SJSA1 (cell line): ENCODE data around the gene ANKRD13A. TPM values are rescaled to one million over a fixed set of nuclear protein-coding genes. Genes with fewer than 3 reads are reported as not detected.
"Not testable (repeated sequence)": the region's sequence is repeated elsewhere in the genome, so short reads cannot be mapped to it uniquely, and the experiment has no call there.

Source experiments
- DNase-seq, 2 experiments: peaks; one replicate each; pipeline ENCODE4 v3.0.0-alpha.2; 2015 to 2020; ENCODE audit warnings: low spot score in 2 of 2, low read depth in 1 of 2
- H3K27ac ChIP-seq: fragments of 250-450 bp; sonication (Bioruptor Pico); 2 replicates; pipeline ENCODE4 v1.5.1; 2020; ENCODE audit warnings: mild to moderate bottlenecking, moderate library complexity
- H3K27me3 ChIP-seq: fragments of 250-450 bp; sonication (Bioruptor Pico); replicated peaks from 2 replicates; pipeline ENCODE4 v1.5.1; 2020; ENCODE audit warnings: mild to moderate bottlenecking, moderate library complexity
- H3K36me3 ChIP-seq: fragments of 250-450 bp; sonication (Bioruptor Pico); 2 replicates; pipeline ENCODE4 v1.5.1; 2020; ENCODE audit warnings: mild to moderate bottlenecking
- H3K4me1 ChIP-seq: fragments of 250-450 bp; sonication (Bioruptor Pico); replicated peaks from 2 replicates; pipeline ENCODE4 v1.6.1; 2021; ENCODE audit warnings: mild to moderate bottlenecking
- H3K4me3 ChIP-seq: fragments of 250-450 bp; sonication (Bioruptor Pico); 2 replicates; pipeline ENCODE4 v1.5.1; 2020; ENCODE audit warnings: mild to moderate bottlenecking
- H3K9me3 ChIP-seq: fragments of 250-450 bp; sonication (Bioruptor Pico); replicated peaks from 2 replicates; pipeline ENCODE4 v1.5.1; 2020; ENCODE audit warnings: mild to moderate bottlenecking
- total RNA-seq: library from RNA; depleted of rRNA; stranded (reverse); fragments of >200 nt; shearing (Covaris generic); gene quantifications from 2 replicates; pipeline ENCODE4 v1.2.3, GENCODE V29; 2014

Gene ANKRD13A
- total RNA-seq, 1 experiment from 2014 or later = 170 TPM

- H3K27me3 ChIP-seq, H3K9me3 ChIP-seq, H3K27ac ChIP-seq, H3K36me3 ChIP-seq, H3K4me3 ChIP-seq: not testable (repeated sequence)
- H3K4me1 ChIP-seq = peaks cover 23% of the 10 kb centered on the region
- DNase-seq = peak; percentile 54 to 57
Observed at GRCh38 chr12:110055375-110056352, 56.4 kb downstream of the ANKRD13A start.

GRCh38 chr12:110056643-110057042 is 57.4 kb downstream of the ANKRD13A start:
- H3K9me3 ChIP-seq, H3K36me3 ChIP-seq, H3K4me3 ChIP-seq, DNase-seq, H3K27me3 ChIP-seq, H3K27ac ChIP-seq: not testable (repeated sequence)
- peaks cover 23% of the 10 kb centered on the region for H3K4me1 ChIP-seq

GRCh38 chr12:110058875-110059615 is 59.8 kb downstream of the ANKRD13A start:
- Histone ChIP-seq H3K4me1 (peaks cover 23% of the 10 kb centered on the region), H3K9me3 (no peaks in the 10 kb centered on the region), H3K27me3 (no peaks in the 10 kb centered on the region), H3K36me3 (no peaks in the 10 kb centered on the region), H3K4me3 (no peak overlapping the region), H3K27ac (no peak overlapping the region)
- DNase-seq = no peak

DNA sequence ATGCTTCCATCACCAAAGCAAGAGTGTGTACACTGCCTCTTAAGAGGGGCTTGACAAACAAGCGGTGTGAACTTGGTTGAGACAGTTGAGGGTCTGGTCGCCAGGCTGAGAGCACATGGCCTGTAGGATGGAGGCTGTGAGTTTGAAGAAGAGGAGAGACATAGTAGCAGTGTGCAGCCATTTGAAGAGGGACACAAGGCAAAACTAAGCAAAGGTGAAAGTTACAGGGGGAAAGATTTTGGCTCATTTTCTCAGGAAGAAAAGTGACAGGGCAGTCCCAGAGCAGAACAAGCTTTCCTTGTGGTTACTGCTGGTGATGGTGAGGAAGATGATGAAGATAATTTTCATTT is 60.4 kb downstream of the ANKRD13A start:
- Histone ChIP-seq H3K4me3 (no peak overlapping the region), H3K27ac (no peak overlapping the region), H3K36me3 (no peaks in the 10 kb centered on the region), H3K9me3 (no peaks in the 10 kb centered on the region), H3K27me3 (no peaks in the 10 kb centered on the region), H3K4me1 (peaks cover 23% of the 10 kb centered on the region)
- DNase-seq = no peak

- Histone ChIP-seq H3K4me3 (no peak overlapping the region), H3K36me3 (no peaks in the 10 kb centered on the region), H3K4me1 (peaks cover 9% of the 10 kb centered on the region), H3K27me3 (no peaks in the 10 kb centered on the region), H3K9me3 (no peaks in the 10 kb centered on the region), H3K27ac (no peak overlapping the region)
- DNase-seq = no peak
Observed at GRCh38 chr12:110062241-110062640, 63.0 kb downstream of the ANKRD13A start.

DNA sequence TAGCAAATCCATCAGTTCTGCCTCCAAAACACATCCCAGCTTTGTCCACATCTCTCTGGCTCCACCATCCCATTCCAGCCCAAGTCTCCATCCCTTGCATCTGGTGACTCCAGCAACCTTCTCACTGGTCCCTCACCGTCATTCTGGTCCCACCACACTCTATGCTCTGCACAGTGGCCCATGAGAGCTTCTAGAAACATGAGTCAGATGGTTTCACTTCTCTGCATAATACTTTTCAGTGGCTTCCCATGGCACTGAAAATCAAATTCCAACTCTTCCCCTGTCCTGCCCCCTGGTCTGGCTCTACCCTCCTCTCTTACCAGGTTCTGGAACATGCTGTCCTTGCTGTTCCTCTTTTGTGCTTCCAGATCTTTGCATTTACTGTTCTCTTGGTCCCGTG is 66.3 kb downstream of the ANKRD13A start:
- no peaks in the 10 kb centered on the region for H3K36me3 ChIP-seq

GRCh38 chr12:110067531-110067930 is 68.3 kb downstream of the ANKRD13A start:
- DNase-seq = no peak
- no peaks in the 10 kb centered on the region for H3K9me3 ChIP-seq
- H3K27ac ChIP-seq = no peak overlapping the region
- no peaks in the 10 kb centered on the region for H3K36me3 ChIP-seq
- no peaks in the 10 kb centered on the region for H3K27me3 ChIP-seq
- no peak overlapping the region for H3K4me3 ChIP-seq
- H3K4me1 ChIP-seq = no peaks in the 10 kb centered on the region

More for the DNA sequence above, 66.3 kb downstream of the ANKRD13A start:
- DNase-seq = no peak
- peaks cover 1% of the 10 kb centered on the region for H3K4me1 ChIP-seq
- H3K27me3 ChIP-seq = no peaks in the 10 kb centered on the region
- no peak overlapping the region for H3K27ac ChIP-seq
- H3K4me3 ChIP-seq = no peak overlapping the region
- no peaks in the 10 kb centered on the region for H3K9me3 ChIP-seq

GRCh38 chr12:110068115-110068514 is 68.9 kb downstream of the ANKRD13A start:
- H3K4me3 ChIP-seq, H3K27me3 ChIP-seq, H3K4me1 ChIP-seq, H3K27ac ChIP-seq, H3K36me3 ChIP-seq, DNase-seq, H3K9me3 ChIP-seq: not testable (repeated sequence)

- Histone ChIP-seq H3K27ac (no peak overlapping the region), H3K27me3 (no peaks in the 10 kb centered on the region), H3K9me3 (no peaks in the 10 kb centered on the region), H3K4me3 (no peak overlapping the region), H3K4me1 (peaks cover 5% of the 10 kb centered on the region), H3K36me3 (no peaks in the 10 kb centered on the region)
- DNase-seq = no peak
Observed at GRCh38 chr12:110068654-110069053, 69.4 kb downstream of the ANKRD13A start.

DNA sequence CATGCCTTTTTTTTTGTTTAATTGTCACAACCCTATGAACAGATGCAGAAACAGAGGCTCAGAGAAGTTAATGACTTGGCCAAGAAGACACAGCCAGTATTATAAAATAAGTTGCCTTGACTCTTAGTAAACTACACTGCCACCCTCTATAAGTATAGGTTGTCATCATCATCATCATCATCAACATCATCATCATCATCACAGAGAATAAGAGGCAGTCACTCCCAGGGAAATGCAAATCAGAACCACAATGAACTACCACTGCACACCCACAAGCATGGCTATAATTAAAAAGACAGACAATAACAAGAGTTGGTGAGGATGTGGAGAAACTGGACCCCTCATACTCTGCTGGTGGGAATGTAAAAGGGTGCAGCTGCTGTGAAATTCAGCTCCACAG is 72.3 kb downstream of the ANKRD13A start:
- H3K4me1 ChIP-seq = peaks cover 5% of the 10 kb centered on the region
- no peak for DNase-seq
- H3K27ac ChIP-seq = no peak overlapping the region
- no peaks in the 10 kb centered on the region for H3K27me3 ChIP-seq
- no peaks in the 10 kb centered on the region for H3K36me3 ChIP-seq
- no peak overlapping the region for H3K4me3 ChIP-seq
- H3K9me3 ChIP-seq = no peaks in the 10 kb centered on the region

GRCh38 chr12:110071967-110072366 is 72.7 kb downstream of the ANKRD13A start:
- Histone ChIP-seq H3K27ac (no peak overlapping the region), H3K27me3 (no peaks in the 10 kb centered on the region), H3K36me3 (no peaks in the 10 kb centered on the region), H3K4me3 (no peak overlapping the region), H3K9me3 (no peaks in the 10 kb centered on the region), H3K4me1 (peaks cover 5% of the 10 kb centered on the region)
- DNase-seq = no peak

- not testable (repeated sequence) for H3K4me3 ChIP-seq, H3K27ac ChIP-seq, DNase-seq, H3K36me3 ChIP-seq, H3K9me3 ChIP-seq, H3K27me3 ChIP-seq, H3K4me1 ChIP-seq
Observed at GRCh38 chr12:110072636-110073035, 73.4 kb downstream of the ANKRD13A start.

- DNase-seq = no peak
- no peaks in the 10 kb centered on the region for H3K9me3 ChIP-seq
- H3K4me3 ChIP-seq = peak overlapping the region; percentile 16; the same call in 1 of the 2 replicates
- peaks cover 5% of the 10 kb centered on the region for H3K4me1 ChIP-seq
- H3K36me3 ChIP-seq = no peaks in the 10 kb centered on the region
- no peaks in the 10 kb centered on the region for H3K27me3 ChIP-seq
- no peak overlapping the region for H3K27ac ChIP-seq
Observed at GRCh38 chr12:110073049-110073831, 74.0 kb downstream of the ANKRD13A start.
